ENCODE measurements around the gene STK35. TPM values are rescaled to one million over a fixed set of nuclear protein-coding genes. Genes with fewer than 3 reads are reported as not detected.
"Not testable (repeated sequence)": the region's sequence is repeated elsewhere in the genome, so short reads cannot be mapped to it uniquely, and the experiment has no call there.

STK35 gene
- total and polyA plus RNA-seq, 9 donors = 5.8 to 11.1 (median 8.3) TPM

- no peak overlapping the region for H3K4me3 ChIP-seq (ENCODE audit: low read length)
- DNase-seq = no peak
- H3K4me1 ChIP-seq (ENCODE audit: control insufficient read depth, insufficient read depth, low read length) = no peaks in the 10 kb centered on the region
- H3K36me3 ChIP-seq (ENCODE audit: control insufficient read depth, insufficient read depth, low read length) = no peaks in the 10 kb centered on the region
- no peak overlapping the region for H3K27ac ChIP-seq (ENCODE audit: low read length)
- H3K9me3 ChIP-seq (replicated peaks; ENCODE audit: control insufficient read depth, low read depth, low read length) = no peaks in the 10 kb centered on the region
- WGBS (ENCODE audit: insufficient coverage) = 79% methylated on average over 4 of the region's 5 CpGs
- H3K27me3 ChIP-seq (ENCODE audit: control insufficient read depth, insufficient read depth, low read length) = peaks cover 2% of the 10 kb centered on the region
These were observed 65.5 kb downstream of the STK35 start for GRCh38 chr20:2167112-2167511.

GRCh38 chr20:2168946-2169345, 67.3 kb downstream of the STK35 start:
- H3K36me3 ChIP-seq (ENCODE audit: control insufficient read depth, insufficient read depth, low read length) = no peaks in the 10 kb centered on the region
- no peaks in the 10 kb centered on the region for H3K9me3 ChIP-seq (replicated peaks; ENCODE audit: control insufficient read depth, low read depth, low read length)
- 43% methylated on average over 5 of the region's 12 CpGs for WGBS (ENCODE audit: insufficient coverage)

DNA sequence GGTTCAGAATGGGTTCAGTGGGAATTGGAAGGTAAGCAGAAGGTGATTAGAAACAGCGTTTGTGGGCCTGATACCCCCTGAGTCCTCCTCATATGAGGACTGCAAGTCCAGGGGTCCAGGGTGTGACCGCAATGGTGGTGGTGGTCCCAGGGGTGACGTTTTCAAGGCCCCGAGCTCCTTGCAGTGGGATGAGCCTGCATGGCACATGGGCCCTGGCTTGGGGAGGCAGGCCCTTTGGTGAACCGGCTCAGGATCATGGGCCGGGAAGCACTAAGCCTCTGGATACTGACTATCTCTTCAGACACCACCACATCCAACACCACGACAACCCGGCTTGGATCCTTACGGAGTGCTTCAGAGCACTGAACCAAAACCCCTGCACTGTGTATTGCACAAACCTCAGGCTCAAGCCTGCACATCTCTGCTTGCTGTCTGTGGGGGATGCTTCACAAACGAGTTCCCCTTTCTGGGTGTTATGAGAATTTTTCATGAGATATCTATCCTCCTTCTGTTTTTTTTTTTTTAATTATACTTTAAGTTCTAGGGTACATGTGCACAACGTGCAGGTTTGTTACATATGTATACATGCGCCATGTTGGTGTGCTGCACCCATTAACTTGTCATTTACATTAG, 67.9 kb downstream of the STK35 start:
- H3K9me3 ChIP-seq (replicated peaks; ENCODE audit: control insufficient read depth, low read depth, low read length) = no peaks in the 10 kb centered on the region
- H3K4me3 ChIP-seq (ENCODE audit: low read length) = no peak overlapping the region
- H3K36me3 ChIP-seq (ENCODE audit: control insufficient read depth, insufficient read depth, low read length) = no peaks in the 10 kb centered on the region
- peaks cover 7% of the 10 kb centered on the region for H3K27me3 ChIP-seq (ENCODE audit: control insufficient read depth, insufficient read depth, low read length)
- WGBS (ENCODE audit: insufficient coverage) = 77% methylated on average over 6 of the region's 12 CpGs
- peaks cover 4% of the 10 kb centered on the region for H3K4me1 ChIP-seq (ENCODE audit: control insufficient read depth, insufficient read depth, low read length)
- no peak overlapping the region for H3K27ac ChIP-seq (ENCODE audit: low read length)
- DNase-seq = no peak

More at GRCh38 chr20:2168946-2169345, 67.3 kb downstream of the STK35 start:
- DNase-seq = no peak
- Histone ChIP-seq H3K27me3 (ENCODE audit: control insufficient read depth, insufficient read depth, low read length) (peaks cover 2% of the 10 kb centered on the region), H3K4me1 (ENCODE audit: control insufficient read depth, insufficient read depth, low read length) (peaks cover 4% of the 10 kb centered on the region), H3K27ac (ENCODE audit: low read length) (no peak overlapping the region), H3K4me3 (ENCODE audit: low read length) (no peak overlapping the region)

DNA sequence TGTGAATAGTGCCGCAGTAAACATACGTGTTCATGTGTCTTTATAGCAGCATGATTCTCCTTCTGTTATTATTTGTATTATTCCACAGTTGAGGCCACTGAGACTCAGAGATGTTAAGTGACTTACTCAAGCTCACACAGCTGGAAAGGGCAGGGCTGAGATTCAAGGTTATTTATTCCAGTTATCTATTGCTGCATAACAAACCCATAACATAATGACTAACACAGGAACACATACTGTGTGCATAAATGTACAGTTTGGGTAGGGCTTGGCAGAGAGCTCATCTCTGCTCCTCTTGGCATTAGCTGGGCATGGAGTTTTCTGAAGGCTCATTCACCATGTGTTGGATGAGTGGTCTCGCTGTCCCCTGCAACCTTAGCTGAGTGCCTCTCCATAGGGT, 68.8 kb downstream of the STK35 start:
- H3K36me3 ChIP-seq (ENCODE audit: control insufficient read depth, insufficient read depth, low read length) = no peaks in the 10 kb centered on the region
- H3K27ac ChIP-seq (ENCODE audit: low read length) = no peak overlapping the region
- WGBS (ENCODE audit: insufficient coverage) = no CpG with 5 or more reads among the region's 3 CpGs
- no peak for DNase-seq
- H3K4me3 ChIP-seq (ENCODE audit: low read length) = no peak overlapping the region
- peaks cover 7% of the 10 kb centered on the region for H3K27me3 ChIP-seq (ENCODE audit: control insufficient read depth, insufficient read depth, low read length)
- H3K9me3 ChIP-seq (replicated peaks; ENCODE audit: control insufficient read depth, low read depth, low read length) = no peaks in the 10 kb centered on the region
- H3K4me1 ChIP-seq (ENCODE audit: control insufficient read depth, insufficient read depth, low read length) = peaks cover 4% of the 10 kb centered on the region

GRCh38 chr20:2171266-2171790, 69.7 kb downstream of the STK35 start:
- no peak for DNase-seq
- WGBS (ENCODE audit: insufficient coverage) = 77% methylated on average over 10 of the region's 10 CpGs

GRCh38 chr20:2171840-2172239, 70.2 kb downstream of the STK35 start:
- H3K9me3 ChIP-seq (replicated peaks; ENCODE audit: control insufficient read depth, low read depth, low read length); H3K36me3 ChIP-seq (ENCODE audit: control insufficient read depth, insufficient read depth, low read length); H3K27me3 ChIP-seq (ENCODE audit: control insufficient read depth, insufficient read depth, low read length); DNase-seq; H3K4me3 ChIP-seq (ENCODE audit: low read length); H3K4me1 ChIP-seq (ENCODE audit: control insufficient read depth, insufficient read depth, low read length); H3K27ac ChIP-seq (ENCODE audit: low read length): not testable (repeated sequence)
- 80% methylated on average over 5 of the region's 6 CpGs for WGBS (ENCODE audit: insufficient coverage)

More at GRCh38 chr20:2171266-2171790, 69.7 kb downstream of the STK35 start:
- H3K27me3 ChIP-seq (ENCODE audit: control insufficient read depth, insufficient read depth, low read length) = peaks cover 5% of the 10 kb centered on the region
- no peak overlapping the region for H3K4me3 ChIP-seq (ENCODE audit: low read length)
- H3K27ac ChIP-seq (ENCODE audit: low read length) = no peak overlapping the region
- no peaks in the 10 kb centered on the region for H3K36me3 ChIP-seq (ENCODE audit: control insufficient read depth, insufficient read depth, low read length)
- H3K9me3 ChIP-seq (replicated peaks; ENCODE audit: control insufficient read depth, low read depth, low read length) = no peaks in the 10 kb centered on the region
- peaks cover 4% of the 10 kb centered on the region for H3K4me1 ChIP-seq (ENCODE audit: control insufficient read depth, insufficient read depth, low read length)

DNA sequence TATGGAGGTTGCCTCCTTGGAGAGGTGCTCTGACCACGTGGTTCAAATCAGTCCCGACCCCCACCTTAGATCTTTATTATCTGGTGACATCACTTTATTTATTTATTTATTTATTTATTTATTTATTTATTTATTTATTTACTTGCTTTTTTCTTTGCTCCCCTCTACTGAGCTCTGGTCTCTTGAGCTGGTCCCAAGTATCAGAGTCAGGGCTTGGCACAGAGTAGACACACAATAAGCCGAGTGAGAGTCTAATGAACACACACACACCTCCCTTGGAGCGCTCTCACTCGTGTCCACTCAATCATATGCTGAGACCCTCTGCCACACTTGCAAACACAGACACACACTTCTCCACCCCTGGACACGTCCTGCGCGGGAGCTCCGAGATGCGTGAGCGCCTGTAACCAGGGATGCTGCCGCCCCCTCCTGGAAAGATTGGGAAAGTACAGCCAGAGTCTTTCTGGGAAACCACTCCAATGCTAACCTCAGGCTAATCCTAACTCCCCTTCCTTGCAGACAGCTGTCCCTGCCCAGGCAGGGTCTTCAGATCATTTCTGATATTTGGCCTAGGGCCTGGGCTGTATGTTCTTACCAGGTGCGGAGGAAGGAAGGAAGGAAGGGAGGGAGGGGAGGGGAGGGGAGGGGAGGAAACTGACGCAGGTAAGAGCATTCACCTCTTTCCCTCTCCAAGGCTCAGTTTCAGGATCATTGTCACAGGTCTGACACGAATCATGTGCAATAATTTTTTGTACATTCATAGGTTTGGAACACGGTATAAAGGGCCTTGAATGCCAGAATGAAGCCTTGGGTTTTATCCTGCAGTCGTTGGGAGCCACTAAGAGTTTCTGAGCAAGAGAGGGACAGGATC, 70.9 kb downstream of the STK35 start:
- Histone ChIP-seq H3K4me1 (ENCODE audit: control insufficient read depth, insufficient read depth, low read length) (peaks cover 4% of the 10 kb centered on the region), H3K4me3 (ENCODE audit: low read length) (no peak overlapping the region), H3K27me3 (ENCODE audit: control insufficient read depth, insufficient read depth, low read length) (peaks cover 5% of the 10 kb centered on the region), H3K27ac (ENCODE audit: low read length) (no peak overlapping the region), H3K9me3 (replicated peaks; ENCODE audit: control insufficient read depth, low read depth, low read length) (no peaks in the 10 kb centered on the region), H3K36me3 (ENCODE audit: control insufficient read depth, insufficient read depth, low read length) (no peaks in the 10 kb centered on the region)
- 8% methylated on average over 12 of the region's 17 CpGs for WGBS (ENCODE audit: insufficient coverage)
- peak; percentile 72 for DNase-seq

- Histone ChIP-seq H3K9me3 (replicated peaks; ENCODE audit: control insufficient read depth, low read depth, low read length) (no peaks in the 10 kb centered on the region), H3K36me3 (ENCODE audit: control insufficient read depth, insufficient read depth, low read length) (no peaks in the 10 kb centered on the region), H3K4me1 (ENCODE audit: control insufficient read depth, insufficient read depth, low read length) (peaks cover 4% of the 10 kb centered on the region), H3K27me3 (ENCODE audit: control insufficient read depth, insufficient read depth, low read length) (peaks cover 5% of the 10 kb centered on the region), H3K4me3 (ENCODE audit: low read length) (no peak overlapping the region), H3K27ac (ENCODE audit: low read length) (no peak overlapping the region)
- WGBS (ENCODE audit: insufficient coverage) = no CpG with 5 or more reads among the region's 6 CpGs
- no peak for DNase-seq
These were observed 71.6 kb downstream of the STK35 start for GRCh38 chr20:2173186-2173585.

DNA sequence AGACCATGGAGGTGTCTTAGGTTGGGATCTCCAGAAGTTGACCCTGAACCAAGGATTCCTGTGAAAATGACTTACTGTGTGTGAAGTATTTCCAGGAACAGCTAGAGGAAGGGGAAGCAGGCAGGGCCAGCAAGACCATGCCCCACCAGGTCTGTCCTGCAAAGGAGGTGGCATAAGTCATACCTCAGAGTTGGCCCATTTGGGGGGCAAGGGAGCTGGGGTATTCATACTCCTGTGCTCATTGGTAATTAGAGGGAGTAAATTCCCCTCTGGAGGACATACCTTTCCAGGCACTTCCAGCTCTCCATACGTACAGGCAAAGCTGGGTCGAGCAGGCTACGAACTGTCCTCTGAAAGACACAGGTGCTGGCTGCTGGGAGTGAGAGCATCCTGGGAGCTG, 72.4 kb downstream of the STK35 start:
- no peak for DNase-seq
- no peak overlapping the region for H3K27ac ChIP-seq (ENCODE audit: low read length)
- no peaks in the 10 kb centered on the region for H3K9me3 ChIP-seq (replicated peaks; ENCODE audit: control insufficient read depth, low read depth, low read length)
- no CpG with 5 or more reads among the region's 3 CpGs for WGBS (ENCODE audit: insufficient coverage)
- H3K4me3 ChIP-seq (ENCODE audit: low read length) = no peak overlapping the region
- H3K4me1 ChIP-seq (ENCODE audit: control insufficient read depth, insufficient read depth, low read length) = peaks cover 4% of the 10 kb centered on the region
- no peaks in the 10 kb centered on the region for H3K36me3 ChIP-seq (ENCODE audit: control insufficient read depth, insufficient read depth, low read length)
- peaks cover 8% of the 10 kb centered on the region for H3K27me3 ChIP-seq (ENCODE audit: control insufficient read depth, insufficient read depth, low read length)

GRCh38 chr20:2176946-2177345, 75.3 kb downstream of the STK35 start:
- no peaks in the 10 kb centered on the region for H3K36me3 ChIP-seq (ENCODE audit: control insufficient read depth, insufficient read depth, low read length)
- H3K4me1 ChIP-seq (ENCODE audit: control insufficient read depth, insufficient read depth, low read length) = peaks cover 4% of the 10 kb centered on the region
- no peak overlapping the region for H3K4me3 ChIP-seq (ENCODE audit: low read length)
- no peaks in the 10 kb centered on the region for H3K9me3 ChIP-seq (replicated peaks; ENCODE audit: control insufficient read depth, low read depth, low read length)
- no peak overlapping the region for H3K27ac ChIP-seq (ENCODE audit: low read length)
- DNase-seq = no peak
- H3K27me3 ChIP-seq (ENCODE audit: control insufficient read depth, insufficient read depth, low read length) = peaks cover 8% of the 10 kb centered on the region
- 42% methylated on average over 5 of the region's 9 CpGs for WGBS (ENCODE audit: insufficient coverage)

Measured in muscle of leg (tissue), 11 donors.